Measurements from ENCODE around the gene CDC42EP2.

CDC42EP2 gene

GRCh38 chr11:65314501-65315203 lies at the start of gene CDC42EP2:
Gene CDC42EP2 (plus strand): TSS chr11:65314866. CDS start chr11:65320899, 6,033 bp downstream.
- DNase-seq (ENCODE audit: low spot score): peak; percentile 76

- no peak for DNase-seq (ENCODE audit: low spot score)
Observed at GRCh38 chr11:65266210-65266609, 48.5 kb upstream of the CDC42EP2 start.

DNA sequence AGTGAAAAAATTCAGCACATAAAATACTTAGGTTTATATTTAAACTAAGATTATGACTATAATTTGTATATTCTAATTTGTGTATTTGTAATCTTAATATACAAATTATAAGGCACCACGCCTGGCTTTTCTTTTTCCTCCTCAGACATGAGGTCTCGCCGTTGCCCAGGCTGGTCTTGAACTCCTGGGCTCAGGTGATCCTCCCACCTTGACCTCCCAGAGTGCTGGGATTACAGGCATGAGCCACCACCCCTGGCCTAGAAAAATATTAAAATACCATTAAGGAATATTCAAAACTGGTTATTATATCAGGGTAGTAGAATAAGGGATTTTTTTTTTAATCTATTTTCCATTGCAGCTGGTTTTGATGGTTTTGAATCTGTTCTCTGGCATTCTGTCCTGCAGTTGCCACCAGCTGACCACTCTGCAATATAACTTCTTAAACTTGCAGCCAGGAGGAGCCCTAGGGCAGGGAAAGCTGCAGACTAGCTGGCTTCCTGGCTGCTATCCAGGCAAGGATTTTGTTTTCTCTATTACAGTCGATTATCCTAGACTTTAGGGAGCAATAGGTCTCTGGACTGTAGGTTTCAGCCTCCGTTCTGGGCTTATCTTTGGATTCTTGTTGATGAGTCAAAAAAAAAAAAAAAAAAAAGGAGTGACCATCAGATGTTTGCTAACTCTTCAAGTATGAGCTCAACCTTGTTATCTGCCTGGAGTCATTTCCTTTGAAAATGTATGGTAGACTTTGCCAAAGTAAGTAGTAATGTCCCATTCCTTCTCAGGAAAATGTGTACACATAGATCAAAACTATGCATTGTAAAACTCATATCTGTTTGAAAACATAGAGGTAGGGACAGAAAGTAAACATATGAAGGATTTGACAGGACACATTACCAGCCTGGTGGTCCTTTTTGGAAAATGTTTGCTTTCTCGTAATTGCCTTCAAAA lies 39.7 kb upstream of the CDC42EP2 start:
- DNase-seq (ENCODE audit: low spot score): peak; percentile 81

- no peak for DNase-seq (ENCODE audit: low spot score)
Observed at GRCh38 chr11:65275906-65276305, 38.8 kb upstream of the CDC42EP2 start.

DNA sequence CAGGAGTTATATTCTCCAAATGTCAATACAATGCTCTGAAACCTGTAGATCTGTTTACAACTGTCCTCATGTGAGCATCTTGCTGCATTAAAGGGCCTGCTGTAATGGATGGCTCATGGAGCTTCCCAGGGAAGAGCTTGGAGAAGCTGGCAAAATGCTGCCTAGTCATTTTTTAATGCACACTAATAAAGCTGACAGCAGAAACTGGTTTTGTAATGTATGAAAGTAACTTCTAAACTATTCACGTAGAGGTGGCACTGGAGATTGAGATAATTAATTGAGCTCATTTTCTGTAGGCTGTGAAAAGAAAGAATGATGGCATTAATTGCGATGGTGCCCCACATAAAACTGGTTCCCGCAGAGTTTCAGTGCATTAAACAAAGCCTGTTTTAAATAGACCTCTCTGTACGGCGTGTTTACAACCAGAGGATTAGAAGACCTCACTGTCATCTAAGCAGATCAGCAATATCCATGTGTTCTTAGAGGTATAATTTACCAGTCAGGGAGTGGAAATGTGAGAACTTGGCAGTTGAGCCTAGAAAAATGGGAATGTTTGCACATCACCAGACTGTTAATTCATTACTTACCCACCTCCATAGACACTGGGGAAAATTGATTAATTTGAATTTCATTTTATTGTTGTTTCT lies 36.9 kb upstream of the CDC42EP2 start:
- no peak for DNase-seq (ENCODE audit: low spot score)

- DNase-seq (ENCODE audit: low spot score): no peak
Observed at GRCh38 chr11:65278356-65278755, 36.3 kb upstream of the CDC42EP2 start.

- DNase-seq (ENCODE audit: low spot score): no peak
Observed at GRCh38 chr11:65279279-65279678, 35.4 kb upstream of the CDC42EP2 start.

- DNase-seq (ENCODE audit: low spot score): peak; percentile 87
Observed at GRCh38 chr11:65279741-65280440, 34.8 kb upstream of the CDC42EP2 start.

DNA sequence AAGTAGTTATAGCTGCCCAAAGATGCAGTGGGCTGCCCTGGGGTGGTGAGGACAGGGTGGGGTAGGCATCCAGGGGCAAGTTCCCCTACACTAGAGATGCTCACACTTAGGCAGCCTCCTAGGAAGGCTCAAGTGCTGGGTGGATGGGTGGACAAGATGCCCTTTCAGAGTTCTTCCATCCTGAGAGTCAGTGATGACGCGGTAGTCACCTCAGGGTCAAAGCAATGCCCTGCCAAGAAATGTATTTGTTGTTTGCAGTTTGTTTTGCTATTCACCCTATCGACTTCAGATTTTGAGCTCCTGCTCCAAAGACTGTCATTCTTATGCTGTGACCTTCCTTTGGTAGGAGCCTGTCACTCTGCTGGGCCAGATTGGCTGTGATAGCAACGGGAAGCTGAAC lies 34.0 kb upstream of the CDC42EP2 start:
- no peak for DNase-seq (ENCODE audit: low spot score)

DNA sequence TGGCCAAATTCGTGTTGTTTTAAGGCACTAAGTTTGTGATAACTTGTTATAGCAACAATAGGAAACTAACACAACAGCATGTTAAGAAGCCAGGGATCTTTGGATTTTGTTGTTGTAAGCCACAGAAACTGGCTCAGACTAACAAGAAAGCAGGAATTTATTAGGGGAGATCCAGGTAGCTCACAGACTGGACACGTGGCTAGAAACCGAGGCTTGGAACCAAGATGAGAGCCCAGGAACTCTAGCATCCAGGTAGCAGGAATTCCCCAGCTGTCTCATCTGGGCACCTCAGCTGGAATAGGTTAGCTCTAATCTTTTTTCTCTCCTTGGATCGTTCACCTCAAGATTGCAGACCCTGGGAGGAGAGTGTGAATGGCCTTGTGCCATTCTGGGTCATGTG lies 28.0 kb upstream of the CDC42EP2 start:
- no peak for DNase-seq (ENCODE audit: low spot score)

DNA sequence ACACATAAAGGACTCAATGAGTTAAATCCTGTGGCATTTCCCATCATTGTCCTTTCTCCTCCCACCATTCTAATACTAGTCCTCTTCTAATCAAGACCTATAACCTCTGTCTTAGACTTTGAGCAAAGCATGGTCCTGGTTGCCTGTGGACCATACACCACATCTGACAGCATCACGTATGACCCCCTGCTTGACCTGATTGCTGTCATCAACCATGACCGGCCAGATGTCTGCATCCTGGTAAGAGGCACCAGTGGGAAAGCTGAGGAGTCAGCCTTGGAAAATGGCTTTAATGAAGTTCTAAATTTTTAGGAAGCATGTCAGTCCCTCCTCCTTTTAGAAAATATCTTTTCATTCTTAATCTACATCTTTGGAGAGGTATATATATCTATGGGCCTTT lies 27.1 kb upstream of the CDC42EP2 start:
- DNase-seq (ENCODE audit: low spot score): no peak

GRCh38 chr11:65288706-65289536 lies 25.7 kb upstream of the CDC42EP2 start:
- DNase-seq (ENCODE audit: low spot score): no peak

GRCh38 chr11:65290448-65291165 lies 24.1 kb upstream of the CDC42EP2 start:
- no peak for DNase-seq (ENCODE audit: low spot score)

- no peak for DNase-seq (ENCODE audit: low spot score)
Observed at GRCh38 chr11:65291613-65292012, 23.1 kb upstream of the CDC42EP2 start.

DNA sequence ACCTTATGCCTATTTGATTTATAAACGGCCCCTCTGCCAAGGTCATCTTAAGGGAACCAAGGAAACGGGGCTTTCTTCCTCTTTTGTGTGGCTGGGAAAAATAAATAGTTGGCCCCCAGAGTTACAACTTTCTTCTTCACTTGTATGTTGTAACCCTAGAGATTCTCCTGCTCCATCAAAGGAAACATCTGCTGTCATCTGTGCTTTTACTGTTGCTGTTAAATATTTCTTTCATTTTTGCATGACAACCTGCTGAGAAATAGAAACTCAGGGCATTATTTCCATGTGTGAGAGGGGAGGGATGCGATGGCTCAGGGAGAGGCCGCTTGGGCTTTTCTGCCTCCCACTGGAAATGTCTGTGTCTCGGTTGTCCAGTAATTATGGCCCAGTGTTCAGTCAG lies 21.8 kb upstream of the CDC42EP2 start:
- no peak for DNase-seq (ENCODE audit: low spot score)

DNA sequence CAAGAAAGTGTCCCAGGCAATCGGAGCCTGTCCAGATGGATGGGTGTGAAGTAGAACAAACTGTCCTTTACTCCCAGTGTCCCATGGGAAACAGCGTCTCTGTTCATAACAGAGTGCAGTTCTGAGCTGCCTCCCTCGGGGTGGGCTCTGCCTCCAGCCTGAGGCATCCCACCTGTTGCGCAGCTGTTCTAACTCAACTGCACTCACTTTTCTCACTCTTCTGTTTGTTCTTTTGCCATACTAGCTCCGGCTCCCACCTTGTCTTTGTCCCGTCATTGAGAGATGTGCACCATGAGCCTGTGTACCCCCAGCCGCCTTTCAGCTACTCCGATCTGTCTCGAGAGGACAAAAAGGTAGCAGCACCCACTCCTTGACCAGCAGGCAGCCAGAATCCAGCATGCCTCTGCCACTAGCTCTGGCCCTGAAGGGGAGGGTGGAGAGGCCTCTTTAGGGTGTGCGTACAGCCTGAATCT lies 20.7 kb upstream of the CDC42EP2 start:
- no peak for DNase-seq (ENCODE audit: low spot score)

- DNase-seq (ENCODE audit: low spot score): no peak
Observed at GRCh38 chr11:65295001-65295400, 19.7 kb upstream of the CDC42EP2 start.

GRCh38 chr11:65295571-65296341 lies 18.9 kb upstream of the CDC42EP2 start:
- DNase-seq (ENCODE audit: low spot score): no peak

DNA sequence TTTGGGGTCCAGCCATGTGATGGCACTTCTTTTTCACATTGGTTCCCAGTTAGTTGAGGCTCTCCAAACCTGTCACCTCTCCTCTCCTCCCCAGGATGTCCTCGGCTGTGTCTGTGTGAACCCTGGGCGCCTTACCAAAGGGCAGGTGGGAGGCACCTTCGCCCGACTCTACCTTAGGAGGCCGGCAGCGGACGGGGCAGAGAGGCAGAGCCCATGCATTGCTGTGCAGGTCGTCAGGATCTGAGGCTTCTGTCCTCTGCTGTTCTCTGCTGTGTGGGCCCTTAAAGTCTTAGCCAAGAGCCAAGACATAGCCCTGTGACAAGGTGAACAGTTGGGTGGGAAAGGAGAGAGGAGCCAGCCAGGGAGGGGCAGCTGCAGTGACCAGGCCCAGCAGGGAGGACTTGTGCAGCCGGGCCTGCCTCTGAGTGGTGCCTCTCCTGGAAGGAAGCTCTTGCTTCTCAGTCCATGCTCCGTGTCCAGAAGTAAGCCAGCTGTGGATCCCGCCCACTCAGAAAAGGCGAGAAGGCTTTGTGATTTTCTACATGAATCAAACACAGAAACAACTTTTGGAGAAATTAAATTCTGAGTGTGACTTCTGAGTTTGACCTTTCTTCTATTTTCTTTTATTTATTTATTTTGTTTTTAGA lies 17.5 kb upstream of the CDC42EP2 start:
- no peak for DNase-seq (ENCODE audit: low spot score)
